Measurements from ENCODE around the gene MUTYH.
"Not testable (repeated sequence)": the region's sequence is repeated elsewhere in the genome, so short reads cannot be mapped to it uniquely, and the experiment has no call there.

Gene MUTYH

GRCh38 chr1:45317166-45317565 lies 23.1 kb downstream of the MUTYH start:
- DNase-seq = no peak

GRCh38 chr1:45314266-45314665 lies 26.0 kb downstream of the MUTYH start:
- no peak for DNase-seq

GRCh38 chr1:45306905-45307304 lies 33.3 kb downstream of the MUTYH start:
- DNase-seq = no peak

- DNase-seq = peak; percentile 72
Observed at GRCh38 chr1:45306319-45306718, 33.9 kb downstream of the MUTYH start.

GRCh38 chr1:45305231-45305630 lies 35.0 kb downstream of the MUTYH start:
- DNase-seq = no peak

GRCh38 chr1:45304311-45305081 lies 35.7 kb downstream of the MUTYH start:
- peak; percentile 61 for DNase-seq

- peak; percentile 97 for DNase-seq
Observed at GRCh38 chr1:45303520-45304310, 36.5 kb downstream of the MUTYH start.

- DNase-seq = no peak
Observed at GRCh38 chr1:45302505-45303150, 37.6 kb downstream of the MUTYH start.

- no peak for DNase-seq
Observed at GRCh38 chr1:45300669-45300997, 39.6 kb downstream of the MUTYH start.

GRCh38 chr1:45299981-45300668 lies 40.1 kb downstream of the MUTYH start:
- DNase-seq = no peak

GRCh38 chr1:45299296-45299695 lies 40.9 kb downstream of the MUTYH start:
- DNase-seq = no peak

GRCh38 chr1:45297666-45298356 lies 42.4 kb downstream of the MUTYH start:
- DNase-seq = no peak

- no peak for DNase-seq
Observed at GRCh38 chr1:45291716-45292115, 48.5 kb downstream of the MUTYH start.

GRCh38 chr1:45291002-45291401 lies 49.2 kb downstream of the MUTYH start:
- DNase-seq = not testable (repeated sequence)

GRCh38 chr1:45286521-45286920 lies 53.7 kb downstream of the MUTYH start:
- not testable (repeated sequence) for DNase-seq

- DNase-seq = not testable (repeated sequence)
Observed at GRCh38 chr1:45284858-45285257, 55.4 kb downstream of the MUTYH start.

GRCh38 chr1:45282351-45282750 lies 57.9 kb downstream of the MUTYH start:
- DNase-seq = no peak
